GM21423 (cell line): ENCODE data around the gene PPP1CA.
A peak's percentile ranks its signal among the peaks of the same experiment; 100 is the strongest.
"Not testable (repeated sequence)": the region's sequence is repeated elsewhere in the genome, so short reads cannot be mapped to it uniquely, and the experiment has no call there.

ENCODE experiments used
- ATAC-seq: cut with Tn5 transposase; IDR thresholded peaks from one replicate; pipeline ENCODE4 v1.9.1; 2021; ENCODE audit warnings: mild to moderate bottlenecking, moderate library complexity; ENCODE audit not compliant: unreplicated experiment

The PPP1CA gene

GRCh38 chr11:67404515-67405195 lies 3.0 kb upstream of the PPP1CA start:
- no peak for ATAC-seq

DNA sequence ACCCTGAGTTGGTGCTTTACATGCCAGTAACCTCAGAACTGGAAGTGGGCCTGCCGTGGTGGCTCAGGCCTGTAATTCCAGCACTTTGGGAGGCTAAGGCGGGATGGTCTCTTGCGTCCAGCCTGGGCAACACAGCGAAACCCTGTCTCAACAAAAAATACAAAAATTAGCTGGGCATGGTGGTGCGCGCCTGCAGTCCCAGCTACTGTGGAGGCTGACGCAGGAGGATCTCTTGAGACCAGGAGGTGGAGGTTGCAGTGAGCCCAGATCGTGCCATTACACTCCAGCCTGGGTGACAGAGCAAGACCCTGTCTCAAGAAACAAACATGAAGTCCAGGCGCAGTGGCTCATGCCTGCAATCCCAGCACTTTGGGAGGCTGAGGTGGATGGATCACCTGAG lies 1.4 kb upstream of the PPP1CA start:
- not testable (repeated sequence) for ATAC-seq

- ATAC-seq, result not testable (repeated sequence)
These were observed 658 bp upstream of the PPP1CA start for GRCh38 chr11:67402192-67402839.

DNA sequence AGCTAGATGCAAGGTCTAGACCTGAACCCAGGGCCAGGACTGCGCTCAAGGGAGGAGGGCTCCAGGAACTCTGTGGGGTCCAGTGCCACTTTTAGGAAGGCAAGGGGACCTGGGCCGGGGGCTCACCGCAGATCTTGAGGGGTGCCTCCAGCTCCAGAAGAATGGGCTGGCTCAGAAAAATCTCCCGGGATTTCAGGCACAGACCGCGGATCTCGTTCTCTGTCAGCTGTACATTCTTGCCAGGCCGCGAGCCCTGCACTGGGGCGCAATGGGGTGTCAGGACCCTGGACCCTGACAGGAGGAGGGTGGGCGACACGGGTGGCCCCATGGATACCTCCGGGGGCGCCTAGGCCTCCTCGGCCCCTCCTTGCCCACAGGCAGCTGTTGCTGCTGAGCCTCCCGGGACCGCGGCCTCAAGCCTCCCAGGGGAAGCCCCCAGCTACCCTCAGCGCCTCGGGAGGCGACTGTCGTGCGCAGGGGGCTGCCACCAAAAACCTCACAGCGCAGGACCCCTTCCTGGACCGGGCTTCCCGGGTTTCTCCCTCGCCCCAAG lies 640 bp downstream of the PPP1CA start:
- ATAC-seq, result peak; percentile 13

DNA sequence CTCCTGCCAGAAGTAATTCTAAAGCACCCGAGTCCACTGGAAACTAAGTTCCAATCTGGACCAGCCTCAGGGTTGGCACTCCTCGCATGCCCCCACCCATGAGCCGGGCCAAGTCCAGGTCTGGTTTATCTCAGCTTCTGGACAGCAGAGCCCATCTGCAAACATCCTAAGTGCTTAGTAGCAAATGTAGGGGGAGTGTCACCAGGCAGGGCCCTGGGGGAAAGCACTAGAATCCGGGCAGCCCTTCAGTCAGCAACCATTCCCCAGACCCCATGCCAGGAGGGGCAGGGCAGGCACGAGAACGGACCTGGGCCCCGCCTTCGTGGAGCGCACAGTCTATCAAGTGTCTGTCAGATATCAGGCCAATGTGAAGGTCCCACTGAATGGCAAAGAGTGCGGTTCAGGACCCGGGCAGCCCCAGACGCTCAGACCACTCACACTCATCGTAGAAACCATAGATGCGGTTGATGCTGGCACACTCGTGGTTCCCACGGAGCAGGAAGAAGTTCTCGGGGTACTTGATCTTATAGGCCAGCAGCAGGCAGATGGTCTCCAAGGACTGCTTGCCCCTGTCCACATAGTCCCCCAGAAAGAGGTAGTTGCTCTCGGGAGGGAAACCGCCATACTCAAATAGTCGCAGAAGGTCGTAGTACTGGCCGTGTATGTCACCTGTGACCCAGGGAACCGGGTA lies 1.3 kb downstream of the PPP1CA start:
- no peak for ATAC-seq

GRCh38 chr11:67398661-67399563 lies 2.7 kb downstream of the PPP1CA start:
- no peak for ATAC-seq

GRCh38 chr11:67397986-67398660 lies 3.5 kb downstream of the PPP1CA start:
- no peak for ATAC-seq

GRCh38 chr11:67397536-67397935 lies 4.1 kb downstream of the PPP1CA start:
- no peak for ATAC-seq

GRCh38 chr11:67396587-67397389 lies 4.9 kb downstream of the PPP1CA start:
- no peak for ATAC-seq

DNA sequence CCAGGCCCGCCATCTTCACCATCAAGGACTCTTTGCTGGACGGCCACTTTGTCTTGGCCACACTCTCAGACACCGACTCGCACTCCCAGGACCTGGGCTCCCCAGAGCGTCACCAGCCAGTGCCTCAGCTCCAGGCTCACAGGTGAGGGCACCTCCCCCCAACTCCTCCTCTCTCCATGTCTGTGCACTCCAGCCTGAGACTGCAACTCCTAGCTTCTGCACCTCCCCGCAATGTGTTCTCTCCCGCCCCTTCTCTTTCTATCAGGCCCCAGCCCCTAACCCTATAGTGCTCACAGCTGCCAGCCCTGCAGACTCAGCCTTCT lies 5.4 kb downstream of the PPP1CA start:
- ATAC-seq, result no peak

DNA sequence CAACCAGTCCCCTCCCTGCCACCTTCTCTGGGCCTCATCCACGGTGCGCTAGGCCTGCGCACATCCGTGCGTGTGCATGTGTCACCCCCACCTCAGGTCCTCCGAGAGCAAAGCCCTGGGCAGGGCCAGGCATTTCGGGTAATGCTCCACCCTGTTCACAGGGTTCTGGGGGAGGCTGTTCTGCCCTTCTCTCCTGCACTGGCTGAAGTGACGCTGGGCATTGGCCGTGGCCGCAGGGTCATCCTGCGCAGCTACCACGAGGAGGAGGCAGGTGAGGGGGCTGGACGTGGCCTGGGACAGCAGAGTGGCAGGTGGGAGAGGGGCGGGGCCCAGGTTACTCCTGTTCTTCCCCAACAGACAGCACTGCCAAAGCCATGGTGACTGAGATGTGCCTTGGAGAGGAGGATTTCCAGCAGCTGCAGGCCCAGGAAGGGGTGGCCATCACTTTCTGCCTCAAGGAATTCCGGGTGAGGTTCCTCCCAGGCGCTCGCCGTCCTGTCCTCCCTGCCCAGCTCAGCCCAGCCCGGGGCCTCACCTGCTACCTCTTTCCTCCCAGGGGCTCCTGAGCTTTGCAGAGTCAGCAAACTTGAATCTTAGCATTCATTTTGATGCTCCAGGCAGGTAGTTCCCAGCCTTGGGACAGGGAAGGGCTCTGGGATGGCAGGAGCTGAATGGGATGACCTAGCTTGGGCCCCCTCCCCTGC lies 6.0 kb downstream of the PPP1CA start:
- no peak for ATAC-seq

GRCh38 chr11:67393990-67394389 lies 7.7 kb downstream of the PPP1CA start:
- ATAC-seq, result no peak

DNA sequence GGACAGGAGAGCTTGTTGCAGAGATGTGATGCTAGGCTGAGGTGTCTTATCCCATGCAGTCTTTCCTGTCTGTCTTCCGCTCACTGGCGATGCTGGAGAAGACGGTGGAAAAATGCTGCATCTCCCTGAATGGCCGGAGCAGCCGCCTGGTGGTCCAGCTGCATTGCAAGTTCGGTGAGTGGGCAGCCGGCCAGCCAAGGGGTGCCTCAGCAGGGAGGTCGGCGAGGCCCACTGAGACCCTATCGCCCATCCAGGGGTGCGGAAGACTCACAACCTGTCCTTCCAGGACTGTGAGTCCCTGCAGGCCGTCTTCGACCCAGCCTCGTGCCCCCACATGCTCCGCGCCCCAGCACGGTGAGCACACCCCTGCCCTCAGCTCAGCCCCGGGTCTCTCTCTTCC lies 8.2 kb downstream of the PPP1CA start:
- no peak for ATAC-seq

DNA sequence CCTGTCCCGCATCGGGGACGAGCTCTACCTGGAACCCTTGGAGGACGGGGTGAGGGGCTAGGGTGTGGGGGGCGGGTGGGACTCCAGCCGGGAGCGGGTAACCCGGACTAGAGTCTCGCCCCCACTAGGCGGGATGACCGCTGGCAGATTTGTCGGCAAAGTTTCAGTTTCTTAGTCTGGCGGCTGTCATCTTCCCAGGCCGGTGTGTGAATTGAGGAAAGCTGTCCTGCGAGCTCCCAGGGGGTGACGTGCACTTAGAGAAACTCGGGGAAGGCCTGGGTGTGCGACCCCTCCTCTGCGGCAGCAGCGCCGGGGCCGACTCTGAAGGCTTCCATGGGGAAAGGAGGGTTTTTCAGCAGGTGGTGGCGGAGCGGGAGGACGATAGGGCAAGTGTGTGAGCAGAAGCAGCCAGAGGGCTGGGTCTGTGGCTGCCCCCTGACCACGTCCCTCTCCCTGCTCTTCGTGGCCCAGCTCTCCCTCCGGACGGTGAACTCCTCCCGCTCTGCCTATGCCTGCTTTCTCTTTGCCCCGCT lies 9.4 kb downstream of the PPP1CA start:
- ATAC-seq, result no peak

- ATAC-seq, result peak; percentile 68
These were observed 10.1 kb downstream of the PPP1CA start, which contains the start of gene RAD9A for GRCh38 chr11:67391304-67392182. Gene RAD9A, plus strand, starts transcription at chr11:67391986. Its CDS starts 59 bp downstream, at chr11:67392045.

GRCh38 chr11:67390947-67391303 lies 10.7 kb downstream of the PPP1CA start:
- no peak for ATAC-seq

DNA sequence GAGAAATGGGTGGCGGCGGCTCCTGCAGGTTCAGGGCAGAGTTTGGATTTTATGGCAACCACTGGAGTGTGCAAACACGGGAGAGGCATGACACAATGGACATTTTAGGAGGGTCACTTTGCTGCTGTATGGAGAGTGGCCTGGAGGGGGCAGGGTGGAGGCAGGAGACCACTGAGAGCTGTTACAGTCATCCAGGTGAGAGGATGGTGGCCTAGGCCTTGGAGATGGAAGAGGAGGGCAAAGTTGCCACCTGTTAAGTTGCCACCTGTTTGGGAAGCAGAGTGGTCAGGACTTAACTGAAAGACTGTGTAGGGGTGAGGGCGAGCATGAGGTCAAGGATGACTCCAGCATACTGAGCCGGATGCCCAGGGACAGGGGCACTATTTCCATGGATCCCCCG lies 12.2 kb downstream of the PPP1CA start:
- ATAC-seq, result no peak

GRCh38 chr11:67387518-67387917 lies 14.1 kb downstream of the PPP1CA start:
- ATAC-seq, result no peak
